ENCODE results near the gene RALGPS2. TPM values are rescaled to one million over a fixed set of nuclear protein-coding genes. Genes with fewer than 3 reads are reported as not detected.

Gene RALGPS2
- total RNA-seq, 1 experiment from 2014 or later, result 38.0 TPM

DNA sequence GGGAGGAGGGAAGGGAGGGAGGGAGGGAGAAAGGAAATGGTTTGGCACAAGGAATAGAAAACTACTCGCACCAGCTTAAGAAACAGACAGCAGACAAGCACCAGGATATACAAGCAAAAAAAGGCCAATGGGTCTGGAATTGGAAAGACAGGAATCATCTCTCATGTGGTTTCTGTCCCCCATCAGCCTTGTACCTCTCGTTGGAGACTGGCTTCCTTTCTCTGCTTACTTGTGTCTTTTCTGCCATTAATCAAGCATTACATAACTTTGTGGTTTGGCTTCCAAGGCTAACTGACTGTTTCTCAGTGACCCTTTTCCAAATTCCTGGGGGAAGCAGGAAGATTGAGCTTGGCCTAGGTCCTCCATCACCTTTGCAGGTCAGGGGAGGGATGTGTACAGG lies 11.8 kb upstream of the RALGPS2 start:
- no peak for DNase-seq (ENCODE audit: low spot score)
- ChIA-PET POLR2A (no interaction called here), CTCF (no interaction called here)
- H3K4me1 Mint-ChIP-seq, result no peaks in the 10 kb centered on the region
- no peak for ATAC-seq
- no peak overlapping the region for H3K27ac Mint-ChIP-seq
- no peaks in the 10 kb centered on the region for H3K36me3 Mint-ChIP-seq
- no peaks in the 10 kb centered on the region for H3K27me3 Mint-ChIP-seq (ENCODE audit: low read depth)
- H3K9me3 Mint-ChIP-seq, result no peaks in the 10 kb centered on the region
- no peak for TF ChIP-seq FOXJ3 (CRISPR knock-in tag; IDR thresholded peaks at IDR 0.05; ENCODE audit: borderline replicate concordance)
- no peak for TF ChIP-seq USF2 (CRISPR knock-in tag; IDR thresholded peaks at IDR 0.05)
- TF ChIP-seq, protein P1, sequence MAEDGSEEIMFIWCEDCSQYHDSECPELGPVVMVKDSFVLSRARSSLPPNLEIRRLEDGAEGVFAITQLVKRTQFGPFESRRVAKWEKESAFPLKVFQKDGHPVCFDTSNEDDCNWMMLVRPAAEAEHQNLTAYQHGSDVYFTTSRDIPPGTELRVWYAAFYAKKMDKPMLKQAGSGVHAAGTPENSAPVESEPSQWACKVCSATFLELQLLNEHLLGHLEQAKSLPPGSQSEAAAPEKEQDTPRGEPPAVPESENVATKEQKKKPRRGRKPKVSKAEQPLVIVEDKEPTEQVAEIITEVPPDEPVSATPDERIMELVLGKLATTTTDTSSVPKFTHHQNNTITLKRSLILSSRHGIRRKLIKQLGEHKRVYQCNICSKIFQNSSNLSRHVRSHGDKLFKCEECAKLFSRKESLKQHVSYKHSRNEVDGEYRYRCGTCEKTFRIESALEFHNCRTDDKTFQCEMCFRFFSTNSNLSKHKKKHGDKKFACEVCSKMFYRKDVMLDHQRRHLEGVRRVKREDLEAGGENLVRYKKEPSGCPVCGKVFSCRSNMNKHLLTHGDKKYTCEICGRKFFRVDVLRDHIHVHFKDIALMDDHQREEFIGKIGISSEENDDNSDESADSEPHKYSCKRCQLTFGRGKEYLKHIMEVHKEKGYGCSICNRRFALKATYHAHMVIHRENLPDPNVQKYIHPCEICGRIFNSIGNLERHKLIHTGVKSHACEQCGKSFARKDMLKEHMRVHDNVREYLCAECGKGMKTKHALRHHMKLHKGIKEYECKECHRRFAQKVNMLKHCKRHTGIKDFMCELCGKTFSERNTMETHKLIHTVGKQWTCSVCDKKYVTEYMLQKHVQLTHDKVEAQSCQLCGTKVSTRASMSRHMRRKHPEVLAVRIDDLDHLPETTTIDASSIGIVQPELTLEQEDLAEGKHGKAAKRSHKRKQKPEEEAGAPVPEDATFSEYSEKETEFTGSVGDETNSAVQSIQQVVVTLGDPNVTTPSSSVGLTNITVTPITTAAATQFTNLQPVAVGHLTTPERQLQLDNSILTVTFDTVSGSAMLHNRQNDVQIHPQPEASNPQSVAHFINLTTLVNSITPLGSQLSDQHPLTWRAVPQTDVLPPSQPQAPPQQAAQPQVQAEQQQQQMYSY (CRISPR knock-in tag; IDR thresholded peaks at IDR 0.05), result no peak
- TF ChIP-seq ZNF671 (CRISPR knock-in tag; IDR thresholded peaks at IDR 0.05), result no peak
- TF ChIP-seq GRHL2 (CRISPR knock-in tag; IDR thresholded peaks at IDR 0.05; ENCODE audit: insufficient replicate concordance, severe bottlenecking), result no peak
- no peak for TF ChIP-seq MYBL2 (CRISPR knock-in tag; IDR thresholded peaks at IDR 0.05)
- TF ChIP-seq, protein P2, sequence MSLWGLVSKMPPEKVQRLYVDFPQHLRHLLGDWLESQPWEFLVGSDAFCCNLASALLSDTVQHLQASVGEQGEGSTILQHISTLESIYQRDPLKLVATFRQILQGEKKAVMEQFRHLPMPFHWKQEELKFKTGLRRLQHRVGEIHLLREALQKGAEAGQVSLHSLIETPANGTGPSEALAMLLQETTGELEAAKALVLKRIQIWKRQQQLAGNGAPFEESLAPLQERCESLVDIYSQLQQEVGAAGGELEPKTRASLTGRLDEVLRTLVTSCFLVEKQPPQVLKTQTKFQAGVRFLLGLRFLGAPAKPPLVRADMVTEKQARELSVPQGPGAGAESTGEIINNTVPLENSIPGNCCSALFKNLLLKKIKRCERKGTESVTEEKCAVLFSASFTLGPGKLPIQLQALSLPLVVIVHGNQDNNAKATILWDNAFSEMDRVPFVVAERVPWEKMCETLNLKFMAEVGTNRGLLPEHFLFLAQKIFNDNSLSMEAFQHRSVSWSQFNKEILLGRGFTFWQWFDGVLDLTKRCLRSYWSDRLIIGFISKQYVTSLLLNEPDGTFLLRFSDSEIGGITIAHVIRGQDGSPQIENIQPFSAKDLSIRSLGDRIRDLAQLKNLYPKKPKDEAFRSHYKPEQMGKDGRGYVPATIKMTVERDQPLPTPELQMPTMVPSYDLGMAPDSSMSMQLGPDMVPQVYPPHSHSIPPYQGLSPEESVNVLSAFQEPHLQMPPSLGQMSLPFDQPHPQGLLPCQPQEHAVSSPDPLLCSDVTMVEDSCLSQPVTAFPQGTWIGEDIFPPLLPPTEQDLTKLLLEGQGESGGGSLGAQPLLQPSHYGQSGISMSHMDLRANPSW (CRISPR knock-in tag; conservative IDR thresholded peaks at IDR 0.05; ENCODE audit: low read depth), result no peak
- H3K4me3 Mint-ChIP-seq, result no peak overlapping the region

DNA sequence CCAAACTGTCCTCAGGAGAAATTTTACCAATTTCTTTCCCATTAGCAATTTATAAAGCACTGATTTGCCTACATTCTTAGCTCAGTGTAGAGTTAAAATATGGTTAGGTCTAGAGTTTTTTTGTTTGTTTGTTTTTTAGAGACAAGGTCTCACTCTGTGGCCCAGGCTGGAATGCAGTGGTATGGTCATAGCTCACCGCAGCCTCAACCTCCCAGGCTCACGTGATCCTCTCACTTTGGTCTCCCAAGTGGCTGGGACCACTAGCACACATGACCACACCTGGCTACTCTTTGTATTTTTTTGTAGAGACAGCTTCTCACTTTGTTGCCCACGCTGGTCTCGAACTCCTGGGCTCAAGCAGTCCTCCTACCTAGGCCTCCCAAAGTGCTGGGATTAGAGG lies 10.6 kb upstream of the RALGPS2 start:
- Mint-ChIP-seq H3K4me1 (peaks cover 8% of the 10 kb centered on the region), H3K9me3 (no peaks in the 10 kb centered on the region), H3K27me3 (ENCODE audit: low read depth) (no peaks in the 10 kb centered on the region), H3K36me3 (no peaks in the 10 kb centered on the region), H3K4me3 (no peak overlapping the region), H3K27ac (no peak overlapping the region)
- DNase-seq (ENCODE audit: low spot score), result no peak
- no peak for ATAC-seq
- POLR2A ChIA-PET, result no interaction called here
- CTCF ChIA-PET, result no interaction called here
- no peak for TF ChIP-seq NR1H2 (CRISPR knock-in tag; IDR thresholded peaks at IDR 0.05)
- TF ChIP-seq SOX15 (CRISPR knock-in tag; IDR thresholded peaks at IDR 0.05), result no peak
- no peak for TF ChIP-seq TEAD1 (CRISPR knock-in tag; IDR thresholded peaks at IDR 0.05)
- no peak for TF ChIP-seq ATF3 (CRISPR knock-in tag; conservative IDR thresholded peaks at IDR 0.05)
- no peak for TF ChIP-seq ZNF416 (CRISPR knock-in tag; IDR thresholded peaks at IDR 0.05)
- TF ChIP-seq, protein P3, sequence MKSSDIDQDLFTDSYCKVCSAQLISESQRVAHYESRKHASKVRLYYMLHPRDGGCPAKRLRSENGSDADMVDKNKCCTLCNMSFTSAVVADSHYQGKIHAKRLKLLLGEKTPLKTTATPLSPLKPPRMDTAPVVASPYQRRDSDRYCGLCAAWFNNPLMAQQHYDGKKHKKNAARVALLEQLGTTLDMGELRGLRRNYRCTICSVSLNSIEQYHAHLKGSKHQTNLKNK (CRISPR knock-in tag; IDR thresholded peaks at IDR 0.05), result no peak
- TF ChIP-seq IRF1 (CRISPR knock-in tag; IDR thresholded peaks at IDR 0.05), result no peak
- TF ChIP-seq TP53 (CRISPR knock-in tag; IDR thresholded peaks at IDR 0.05), result no peak
- TF ChIP-seq AR (CRISPR knock-in tag; IDR thresholded peaks at IDR 0.05), result no peak
- TF ChIP-seq CREM (CRISPR knock-in tag; IDR thresholded peaks at IDR 0.05), result no peak
- TF ChIP-seq ZNF396 (CRISPR knock-in tag; IDR thresholded peaks at IDR 0.05; ENCODE audit: borderline replicate concordance), result no peak
- TF ChIP-seq, protein P4, sequence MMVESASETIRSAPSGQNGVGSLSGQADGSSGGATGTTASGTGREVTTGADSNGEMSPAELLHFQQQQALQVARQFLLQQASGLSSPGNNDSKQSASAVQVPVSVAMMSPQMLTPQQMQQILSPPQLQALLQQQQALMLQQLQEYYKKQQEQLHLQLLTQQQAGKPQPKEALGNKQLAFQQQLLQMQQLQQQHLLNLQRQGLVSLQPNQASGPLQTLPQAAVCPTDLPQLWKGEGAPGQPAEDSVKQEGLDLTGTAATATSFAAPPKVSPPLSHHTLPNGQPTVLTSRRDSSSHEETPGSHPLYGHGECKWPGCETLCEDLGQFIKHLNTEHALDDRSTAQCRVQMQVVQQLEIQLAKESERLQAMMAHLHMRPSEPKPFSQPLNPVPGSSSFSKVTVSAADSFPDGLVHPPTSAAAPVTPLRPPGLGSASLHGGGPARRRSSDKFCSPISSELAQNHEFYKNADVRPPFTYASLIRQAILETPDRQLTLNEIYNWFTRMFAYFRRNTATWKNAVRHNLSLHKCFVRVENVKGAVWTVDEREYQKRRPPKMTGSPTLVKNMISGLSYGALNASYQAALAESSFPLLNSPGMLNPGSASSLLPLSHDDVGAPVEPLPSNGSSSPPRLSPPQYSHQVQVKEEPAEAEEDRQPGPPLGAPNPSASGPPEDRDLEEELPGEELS (CRISPR knock-in tag; IDR thresholded peaks at IDR 0.05), result no peak
- no peak for TF ChIP-seq FOXJ3 (CRISPR knock-in tag; IDR thresholded peaks at IDR 0.05; ENCODE audit: borderline replicate concordance)

Data from WTC11 (cell line).